DOHH2 (cell line): ENCODE results near the gene MAP3K6.

Source experiments
- CTCF ChIP-seq: fragments of 200-600 bp; sonication (generic); IDR thresholded peaks from one replicate; pipeline ENCODE4 v1.5.1; 2014; ENCODE audit warnings: antibody characterized with exemption, mild to moderate bottlenecking, low read depth, low read length; ENCODE audit not compliant: poor library complexity, severe bottlenecking
- EZH2phosphoT487 ChIP-seq: fragments of 200-600 bp; sonication (generic); IDR thresholded peaks from 2 replicates; pipeline ENCODE4 v1.6.1; 2017; ENCODE audit warnings: borderline replicate concordance, mild to moderate bottlenecking, antibody characterized with exemption, low read length, moderate library complexity, mixed read lengths

- TF ChIP-seq CTCF (no peak), EZH2phosphoT487 (no peak)
Measured at GRCh38 chr1:27333717-27334279, 33.0 kb downstream of the MAP3K6 start.
